Heart right ventricle (tissue), 16 donors: ENCODE measurements around the gene LGALS4. TPM values are rescaled to one million over a fixed set of nuclear protein-coding genes. Genes with fewer than 3 reads are reported as not detected.
"Not testable (repeated sequence)": the region's sequence is repeated elsewhere in the genome, so short reads cannot be mapped to it uniquely, and the experiment has no call there.

Source experiments
- ATAC-seq, 8 donors: fragments of 200-7000 bp; cut with Tn5 transposase; one replicate each; pipeline ENCODE4 v1.9.1; 2020; ENCODE audit warnings: mild to moderate bottlenecking in 8 of 8, moderate library complexity in 8 of 8, moderate number of reproducible peaks in 1 of 8
- DNase-seq, 2 donors: peaks; one replicate each; pipeline ENCODE4 v3.0.0-alpha.2; 2020
- H3K27ac ChIP-seq, 10 donors: fragments of 200-600 bp; sonication (generic) in 2 of 10; one replicate each; pipeline versions ENCODE4 v1.5.0 to v1.8.0; 2020 to 2022; ENCODE audit warnings: mild to moderate bottlenecking in 3 of 10
- H3K27me3 ChIP-seq, 7 donors: fragments of 200-600 bp; one replicate each; pipeline ENCODE4 v1.8.0; 2021 to 2022; ENCODE audit warnings: mild to moderate bottlenecking in 2 of 7
- H3K36me3 ChIP-seq, 9 donors: fragments of 200-600 bp; sonication (generic) in 1 of 9; one replicate each; pipeline versions ENCODE4 v1.5.0 to v1.8.0; 2020 to 2022; ENCODE audit warnings: mild to moderate bottlenecking in 2 of 9
- H3K4me1 ChIP-seq, 9 donors: fragments of 200-600 bp; sonication (generic) in 1 of 9; one replicate each; pipeline versions ENCODE4 v1.5.0 to v1.8.0; 2020 to 2022; ENCODE audit warnings: mild to moderate bottlenecking in 4 of 9
- H3K4me3 ChIP-seq, 10 donors: fragments of 200-600 bp; sonication (generic) in 2 of 10; one replicate each; pipeline versions ENCODE4 v1.5.0 to v1.8.0; 2020 to 2022; ENCODE audit warnings: mild to moderate bottlenecking in 7 of 10, moderate library complexity in 2 of 10
- H3K9me3 ChIP-seq, 11 donors: fragments of 200-600 bp in 10 of 11; sonication (generic) in 2 of 11; one replicate each; pipeline versions ENCODE4 v1.5.0 to v1.8.0; 2013 to 2022; ENCODE audit warnings: mild to moderate bottlenecking in 2 of 11, control low read depth in 1 of 11, moderate library complexity in 1 of 11
- CTCF ChIP-seq, 9 donors: fragments of 200-600 bp; sonication (generic) in 2 of 9; IDR thresholded peaks; one replicate each; pipeline versions ENCODE4 v1.5.0 to v1.8.0; 2021 to 2022; ENCODE audit warnings: antibody characterized with exemption in 9 of 9, mild to moderate bottlenecking in 5 of 9, moderate library complexity in 1 of 9
- WGBS, 2 donors: extraction: QIAGEN DNeasy Blood & Tissue Kit; methylation state at CpG; one replicate each; pipeline ENCODE4 v1.1.7; 2013; ENCODE audit warnings: inconsistent platforms in 1 of 2; 5-methylcytosine and 5-hydroxymethylcytosine counted together
- intact Hi-C, 10 donors: fragments of 100-400 bp; cut with DNase I; formaldehyde crosslinking; loops; one replicate each; pipeline versions ENCODE4 v1.11.1 to v1.14.2; 2022
- polyA plus RNA-seq, 2 donors: library from polyadenylated mRNA; stranded (reverse); fragments of 200-250 nt; gene quantifications; one replicate each; pipeline ENCODE4 v1.2.3, GENCODE V29; 2013
- total RNA-seq, 10 donors: library from RNA; stranded (reverse); fragmentation: NEBNext Ultra II Directional in 3 of 10; extraction: Animal tissue kit (Norgen Biotek cat#: 25700) in 3 of 10; gene quantifications; one replicate each; pipeline versions ENCODE4 v1.2.1 to v1.2.4, GENCODE V29; 2021 to 2023
- donor health status: Arrhythmogenic right ventricular cardiomyopathy.
- donor health status: ischemic (EF 13 %, LVEDD 7.1; RV severe dilation, severe dysfunction).
- donor health status: healthy with polysubstance abuse.
- donor health status: DM: no; HTN: yes; CAD: no.
- donor health status: DM: no; HTN: no; CAD: no.
- donor health status: ischemic (EF 25% LVEDD 6.9; RV normal size, moderate dysfunction).
- donor health status: ischemic (EF 25% LVEDD 5.7; RV mildly dilated, moderate dysfunction).
- donor health status: healthy.
- donor health status: DM: yes; HTN: yes; CAD: no.
- donor health status: Ischemic cardiomyopathy.
- donor health status: ischemic (EF 35%, LVEDD 5.7; RV mildly dilated, moderate dysfunction).
- donor health status: nonischemic (EF 11% LVEDD 7.7; RV severe dilation, severe dysfunction).
- donor health status: DM: yes; HTN: yes; CAD: no.
- donor health status: PGD.
- donor health status: ischemic (EF 29% LVEDD 5.4; RV normal size, mild dysfunction).
- donor health status: nonischemic (EF 23%, LVEDD 6.1; RV moderate dilation, normal function).

Gene LGALS4
- total and polyA plus RNA-seq, 12 donors, result 0.16 to 2.6 (median 0.81) TPM; not detected in 2

GRCh38 chr19:38826856-38827551 lies 14.3 kb upstream of the LGALS4 start:
- WGBS, 2 donors, result 45 to 48% methylated on average over 6 of the region's 6 CpGs
- H3K4me3 ChIP-seq, result no peak overlapping the region
- DNase-seq, result no peak
- no peaks in the 10 kb centered on the region for H3K27me3 ChIP-seq
- intact Hi-C loops, result no loop called here
- ATAC-seq, result no peak
- H3K27ac ChIP-seq, result peak overlapping the region in 6 of 10 donors; percentile 13 to 61 (median 48)
- TF ChIP-seq CTCF (IDR thresholded peaks at IDR 0.05), result no peak
- H3K9me3 ChIP-seq, result peaks cover 0 to 4% (median 0%) of the 10 kb centered on the region in 11 donors
- H3K36me3 ChIP-seq, result peaks cover 0 to 82% (median 35%) of the 10 kb centered on the region in 9 donors
- H3K4me1 ChIP-seq, result peaks cover 8 to 47% (median 34%) of the 10 kb centered on the region in 9 donors

GRCh38 chr19:38825936-38826335 lies 13.2 kb upstream of the LGALS4 start:
- H3K4me3 ChIP-seq, DNase-seq, H3K9me3 ChIP-seq, H3K27me3 ChIP-seq, ATAC-seq, intact Hi-C loops: not testable (repeated sequence)
- 58 to 66% methylated on average over 7 of the region's 7 CpGs for WGBS, 2 donors
- H3K4me1 ChIP-seq, result peaks cover 8 to 45% (median 32%) of the 10 kb centered on the region in 9 donors
- peaks cover 0 to 85% (median 38%) of the 10 kb centered on the region in 9 donors for H3K36me3 ChIP-seq
- peak overlapping the region in 7 of 10 donors; percentile 30 to 67 (median 44) for H3K27ac ChIP-seq

GRCh38 chr19:38821230-38821825 lies 8.6 kb upstream of the LGALS4 start:
- peaks cover 0 to 80% (median 28%) of the 10 kb centered on the region in 9 donors for H3K36me3 ChIP-seq
- H3K9me3 ChIP-seq, H3K4me3 ChIP-seq, H3K27me3 ChIP-seq, intact Hi-C loops, DNase-seq: not testable (repeated sequence)
- H3K27ac ChIP-seq, result peak overlapping the region in 1 of 10 donors; percentile 15
- ATAC-seq, result peak in 1 of 8 donors; percentile 19
- H3K4me1 ChIP-seq, result peaks cover 0 to 36% (median 21%) of the 10 kb centered on the region in 9 donors
- 97 to 98% methylated on average over 29 of the region's 29 CpGs for WGBS, 2 donors

GRCh38 chr19:38819231-38819920 lies 6.6 kb upstream of the LGALS4 start:
- Histone ChIP-seq H3K36me3 (peaks cover 0 to 82% (median 38%) of the 10 kb centered on the region in 9 donors), H3K4me3 (no peak overlapping the region), H3K27me3 (no peaks in the 10 kb centered on the region), H3K9me3 (peaks cover 0 to 4% (median 0%) of the 10 kb centered on the region in 11 donors), H3K27ac (peak overlapping the region in 8 of 10 donors; percentile 2 to 72 (median 52)), H3K4me1 (peaks cover 0 to 24% (median 12%) of the 10 kb centered on the region in 9 donors)
- intact Hi-C loops, result no loop called here
- no peak for TF ChIP-seq CTCF (IDR thresholded peaks at IDR 0.05)
- peak; percentile 6 to 83 (median 74) for ATAC-seq
- WGBS, 2 donors, result 66 to 67% methylated on average over 13 of the region's 13 CpGs
- peak in 1 of 2 donors; percentile 56 for DNase-seq

- H3K27ac ChIP-seq, result no peak overlapping the region
- ATAC-seq (no peak), DNase-seq (no peak)
- H3K4me3 ChIP-seq, result no peak overlapping the region
- H3K9me3 ChIP-seq, result no peaks in the 10 kb centered on the region
- H3K27me3 ChIP-seq, result no peaks in the 10 kb centered on the region
- intact Hi-C loops, result no loop called here
- peaks cover 0 to 24% (median 12%) of the 10 kb centered on the region in 9 donors for H3K4me1 ChIP-seq
- WGBS, 2 donors, result 94 to 96% methylated on average over 15 of the region's 15 CpGs
- no peak for TF ChIP-seq CTCF (IDR thresholded peaks at IDR 0.05)
- peaks cover 0 to 63% (median 30%) of the 10 kb centered on the region in 9 donors for H3K36me3 ChIP-seq
Observed at GRCh38 chr19:38817081-38817480, 4.3 kb upstream of the LGALS4 start.
